ENCODE measurements around the gene ADAMTS9.

The ADAMTS9 gene

DNA sequence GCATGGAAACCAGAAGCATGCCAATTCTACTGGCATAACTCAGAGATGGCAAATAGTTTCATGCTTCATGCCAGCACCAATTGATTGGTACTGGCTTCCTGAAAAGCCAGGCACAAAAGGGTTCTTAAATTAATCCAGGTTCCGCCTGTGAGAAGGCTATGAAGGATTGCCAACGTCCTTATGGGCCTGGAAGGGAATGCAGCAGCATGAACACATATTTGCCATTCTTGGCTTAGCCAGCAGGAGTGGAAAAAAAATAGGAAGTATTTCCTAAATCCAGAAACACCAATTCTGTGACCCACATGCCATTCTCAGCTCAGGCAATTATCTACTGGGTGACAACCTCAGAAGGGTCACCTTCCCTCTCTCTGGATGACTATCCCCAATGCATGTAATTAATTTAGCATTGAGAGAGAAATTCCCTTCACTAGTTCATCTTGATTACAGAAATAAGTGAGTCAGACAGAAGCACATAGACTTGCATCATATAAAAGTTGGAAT lies 36.0 kb downstream of the ADAMTS9 start:
- no peak for DNase-seq

- DNase-seq, result no peak
These were observed 36.5 kb downstream of the ADAMTS9 start for GRCh38 chr3:64651303-64651702.

DNA sequence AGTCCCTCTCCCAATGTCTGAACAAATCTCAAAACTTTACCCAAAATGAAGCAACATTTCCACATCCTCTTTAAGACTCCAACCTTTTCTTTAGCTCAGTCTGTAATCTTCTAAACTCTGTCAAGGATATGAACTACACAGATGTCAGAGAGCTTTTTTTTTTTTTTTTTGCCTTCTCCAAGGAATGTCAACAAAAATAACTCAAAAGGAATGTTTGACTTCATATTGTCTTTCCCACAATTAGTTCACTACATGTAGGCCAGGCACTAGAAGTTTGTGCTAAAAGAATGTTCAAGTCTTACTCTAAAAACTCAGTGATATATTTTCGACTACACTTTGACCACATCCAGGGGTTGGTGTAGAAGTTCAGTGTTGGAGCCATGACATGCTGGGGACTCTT lies 37.1 kb downstream of the ADAMTS9 start:
- no peak for DNase-seq

- DNase-seq, result no peak
These were observed 37.6 kb downstream of the ADAMTS9 start for GRCh38 chr3:64650096-64650622.

- no peak for DNase-seq
These were observed 38.6 kb downstream of the ADAMTS9 start for GRCh38 chr3:64648927-64649906.

DNA sequence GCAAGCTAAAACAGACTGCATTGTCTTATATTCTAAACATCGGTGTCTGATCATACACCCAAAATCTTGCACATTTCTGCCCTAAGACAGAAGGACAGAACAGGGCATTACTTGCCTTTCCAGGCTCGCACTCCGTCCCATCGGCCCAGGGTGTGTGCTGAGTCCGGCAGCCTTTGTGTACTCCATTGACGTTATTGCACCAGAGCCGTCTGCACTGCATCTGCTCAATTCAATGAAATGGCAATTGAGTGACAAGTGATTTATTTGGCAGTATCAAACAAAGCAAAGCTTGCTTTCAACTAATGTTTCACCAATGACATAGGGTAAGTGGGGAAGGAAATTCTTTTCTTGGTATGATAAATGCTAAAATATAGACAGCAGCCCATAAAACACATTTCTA lies 40.0 kb downstream of the ADAMTS9 start:
- no peak for DNase-seq

- DNase-seq, result no peak
These were observed 42.6 kb downstream of the ADAMTS9 start for GRCh38 chr3:64645243-64645642.

- no peak for DNase-seq
These were observed 43.3 kb downstream of the ADAMTS9 start for GRCh38 chr3:64644483-64644882.

DNA sequence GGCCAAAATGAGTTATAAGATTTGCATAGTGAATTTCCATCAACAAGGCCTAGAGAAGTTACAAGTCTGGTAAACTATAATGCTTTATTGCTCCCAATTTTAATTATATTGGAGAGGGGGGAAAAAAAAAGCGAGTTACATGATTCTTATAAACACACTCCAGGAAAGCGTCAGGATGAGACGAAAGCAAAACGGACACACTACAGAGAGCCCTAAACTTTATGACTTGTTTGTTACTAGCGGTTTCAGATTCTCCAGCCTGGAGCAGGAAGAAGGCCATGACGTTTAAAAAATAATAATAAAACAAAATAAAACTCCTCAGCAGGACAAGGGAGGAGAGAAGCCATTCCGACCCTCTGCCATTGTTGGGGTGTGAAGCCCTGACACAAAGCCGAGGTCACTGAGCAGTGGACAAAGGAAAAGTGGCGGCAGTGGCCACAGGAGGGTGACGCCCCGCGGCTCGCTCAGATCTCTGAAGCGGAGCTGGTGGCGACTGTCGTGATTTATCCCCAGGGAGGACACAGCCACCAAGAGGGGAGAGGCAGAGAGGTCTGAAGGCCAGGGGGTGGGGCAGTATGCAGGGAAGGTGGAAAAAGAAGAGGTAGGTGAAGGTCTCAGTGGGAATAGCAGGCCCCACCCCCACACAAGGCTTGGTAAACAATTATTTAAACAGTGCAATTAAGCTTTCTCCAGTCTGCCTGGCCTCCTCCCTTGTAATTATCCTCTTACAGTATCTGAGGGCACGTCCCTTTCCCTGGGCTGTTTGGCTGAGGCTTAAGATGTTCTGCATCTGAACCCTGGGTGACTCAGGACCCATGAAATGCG lies 45.3 kb downstream of the ADAMTS9 start:
- DNase-seq, result no peak

DNA sequence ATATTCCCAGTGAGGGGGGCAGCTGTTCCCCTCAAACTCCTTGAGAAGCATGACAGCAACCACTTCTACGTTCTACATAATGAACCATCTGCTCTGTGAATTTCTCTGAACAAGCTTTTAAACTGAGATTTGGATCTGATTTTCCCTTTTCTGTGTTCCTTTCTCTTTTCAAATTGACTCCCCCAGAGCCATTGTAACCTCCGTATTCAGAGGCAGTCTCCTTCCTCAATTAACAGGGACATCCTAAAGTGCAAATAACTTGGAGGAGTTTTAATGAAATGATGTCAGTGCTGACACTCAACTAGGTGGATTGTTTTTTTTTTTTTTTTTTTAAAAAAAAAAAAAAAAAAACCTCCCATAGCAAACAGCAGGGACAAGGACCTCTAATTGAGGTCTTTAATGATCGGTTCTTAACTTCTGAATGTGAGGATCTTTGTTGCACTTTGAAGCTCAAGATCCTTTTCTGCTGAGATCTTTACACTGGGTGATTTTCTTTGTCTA lies 48.8 kb downstream of the ADAMTS9 start:
- no peak for DNase-seq

- no peak for DNase-seq
These were observed 49.3 kb downstream of the ADAMTS9 start for GRCh38 chr3:64638511-64638910.

GRCh38 chr3:64634417-64634816 lies 53.4 kb downstream of the ADAMTS9 start:
- no peak for DNase-seq

DNA sequence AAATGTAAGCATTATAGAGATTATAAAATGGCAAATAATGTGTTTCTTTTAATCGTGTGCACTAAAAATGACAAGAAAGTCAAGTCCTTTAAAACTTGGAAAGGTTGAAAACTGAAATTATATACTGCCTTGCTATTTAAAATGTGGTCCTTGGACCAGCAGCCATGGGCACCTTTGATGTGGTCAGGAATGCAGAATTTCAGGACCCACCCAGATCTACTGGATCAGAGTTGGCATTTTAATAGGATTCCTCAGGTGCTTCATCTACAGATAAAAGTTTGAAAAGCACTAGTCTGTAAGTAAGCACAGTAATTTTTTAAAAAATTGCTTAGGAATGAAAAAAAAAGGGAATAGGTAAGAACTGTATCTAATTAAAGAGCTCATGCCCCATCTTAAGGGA lies 55.8 kb downstream of the ADAMTS9 start:
- no peak for DNase-seq

GRCh38 chr3:64627471-64628321 lies 60.1 kb downstream of the ADAMTS9 start:
- no peak for DNase-seq

DNA sequence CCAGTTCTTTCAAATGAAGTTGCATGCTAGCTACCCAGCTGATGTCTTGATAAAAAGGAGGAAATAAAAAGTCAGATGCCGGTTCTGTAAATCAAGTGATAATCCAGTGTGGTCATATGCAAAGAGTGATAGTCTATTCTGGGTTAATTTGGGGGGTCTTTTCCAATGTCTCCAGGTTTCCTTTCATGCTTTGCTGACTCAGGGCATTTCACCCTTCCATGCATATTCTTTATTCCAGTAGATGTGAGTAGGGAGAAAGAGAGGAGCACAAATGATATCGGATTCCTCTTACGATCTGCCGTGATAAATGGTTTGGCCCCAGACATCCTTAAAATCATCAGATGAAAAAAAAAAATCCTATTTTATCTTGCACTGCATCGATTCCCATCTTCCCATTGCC lies 60.8 kb downstream of the ADAMTS9 start:
- no peak for DNase-seq

DNA sequence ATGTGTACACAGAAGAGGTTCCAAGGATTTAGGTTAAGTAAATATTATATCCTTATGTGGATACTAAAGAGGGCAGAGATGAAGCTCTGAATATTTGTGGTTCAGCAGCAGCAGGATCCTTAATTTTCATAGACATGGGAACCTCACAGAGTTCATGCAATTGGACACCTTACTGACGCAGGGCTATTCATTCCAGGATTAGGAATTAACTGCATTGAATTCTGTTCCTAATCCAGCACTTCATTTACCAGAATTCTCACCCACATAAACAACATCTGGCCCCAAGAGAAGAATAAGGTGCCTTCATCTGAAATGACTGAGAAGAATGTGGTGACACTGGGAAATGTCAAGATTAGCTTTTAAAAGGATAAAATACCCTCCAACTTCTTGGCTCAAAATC lies 62.4 kb downstream of the ADAMTS9 start:
- no peak for DNase-seq

GRCh38 chr3:64623125-64623524 lies 64.7 kb downstream of the ADAMTS9 start:
- DNase-seq, result no peak

GRCh38 chr3:64621726-64622395 lies 65.9 kb downstream of the ADAMTS9 start:
- no peak for DNase-seq

DNA sequence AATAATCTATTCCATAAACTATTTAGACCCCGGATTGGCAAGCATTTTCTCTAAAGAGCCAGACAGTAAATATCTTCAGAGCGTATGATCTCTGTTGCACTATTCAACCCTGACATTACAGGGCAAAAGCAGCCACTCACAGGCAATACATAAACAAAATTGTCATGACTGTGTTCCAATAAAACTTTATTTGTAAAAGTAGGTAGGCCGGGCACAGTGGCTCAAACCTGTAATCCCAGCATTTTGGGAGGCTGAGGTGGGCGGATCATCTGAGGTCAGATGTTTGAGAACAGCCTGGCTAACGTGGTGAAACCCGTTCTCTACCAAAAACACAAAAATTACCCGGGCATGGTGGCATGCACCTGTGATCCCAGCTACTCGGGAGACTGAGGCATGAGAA lies 66.5 kb downstream of the ADAMTS9 start:
- no peak for DNase-seq

- DNase-seq, result no peak
These were observed 67.8 kb downstream of the ADAMTS9 start for GRCh38 chr3:64620020-64620419.

DNA sequence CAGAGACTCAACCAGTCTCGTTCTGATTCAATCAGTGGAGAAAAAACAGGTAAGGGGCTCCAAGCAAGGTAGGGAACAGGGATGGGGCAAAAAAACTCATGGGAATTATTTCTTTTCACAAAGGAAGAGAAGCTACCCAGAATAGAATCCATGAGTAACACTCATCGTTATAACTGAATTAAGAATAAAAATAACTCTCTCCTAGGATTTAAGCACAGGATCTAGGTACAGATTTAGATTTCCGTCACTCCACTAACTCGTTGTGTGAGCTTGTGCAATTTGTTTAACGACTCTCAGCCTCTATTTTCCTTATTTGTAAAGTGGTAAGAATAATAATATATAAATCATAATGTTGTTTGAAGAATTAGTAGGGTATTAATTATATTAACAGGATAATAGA lies 68.6 kb downstream of the ADAMTS9 start:
- no peak for DNase-seq

DNA sequence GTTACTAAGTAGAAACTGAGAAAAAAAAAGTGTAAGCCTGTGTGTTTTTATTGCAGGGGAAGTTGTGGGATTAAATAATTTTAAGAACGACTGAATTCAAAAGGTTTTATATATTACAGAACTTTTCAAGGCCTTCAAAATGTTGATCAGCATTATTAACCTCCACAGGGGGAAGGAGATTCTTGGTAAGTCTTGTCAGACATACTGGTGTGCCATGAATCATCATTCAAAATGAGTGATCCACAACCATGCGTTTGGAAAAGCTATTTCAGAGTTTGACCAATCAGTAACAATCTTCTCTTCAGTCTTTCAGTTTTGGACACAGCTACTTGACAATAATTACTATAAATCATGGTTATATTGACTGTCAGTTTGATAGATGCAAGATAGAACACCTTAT lies 70.2 kb downstream of the ADAMTS9 start:
- no peak for DNase-seq

Measured in hematopoietic multipotent progenitor cell treated with erythropoietin and hydrocortisone succinate and interleukin-3 and kit ligand, for 6 days (in vitro differentiated cells).